HG03565 (cell line): ENCODE results near the gene ACTMAP.
"Not testable (repeated sequence)": the region's sequence is repeated elsewhere in the genome, so short reads cannot be mapped to it uniquely, and the experiment has no call there.

Experiments used
- ATAC-seq: cut with Tn5 transposase; IDR thresholded peaks from one replicate; pipeline ENCODE4 v1.9.1; 2021; ENCODE audit warnings: mild to moderate bottlenecking, moderate library complexity; ENCODE audit not compliant: unreplicated experiment

The ACTMAP gene

GRCh38 chr19:40750058-40750873 lies at the start of gene ACTMAP:
Gene ACTMAP, minus strand, starts transcription at chr19:40750477. Its CDS starts 674 bp downstream, at chr19:40749803.
- ATAC-seq, result peak; percentile 79

DNA sequence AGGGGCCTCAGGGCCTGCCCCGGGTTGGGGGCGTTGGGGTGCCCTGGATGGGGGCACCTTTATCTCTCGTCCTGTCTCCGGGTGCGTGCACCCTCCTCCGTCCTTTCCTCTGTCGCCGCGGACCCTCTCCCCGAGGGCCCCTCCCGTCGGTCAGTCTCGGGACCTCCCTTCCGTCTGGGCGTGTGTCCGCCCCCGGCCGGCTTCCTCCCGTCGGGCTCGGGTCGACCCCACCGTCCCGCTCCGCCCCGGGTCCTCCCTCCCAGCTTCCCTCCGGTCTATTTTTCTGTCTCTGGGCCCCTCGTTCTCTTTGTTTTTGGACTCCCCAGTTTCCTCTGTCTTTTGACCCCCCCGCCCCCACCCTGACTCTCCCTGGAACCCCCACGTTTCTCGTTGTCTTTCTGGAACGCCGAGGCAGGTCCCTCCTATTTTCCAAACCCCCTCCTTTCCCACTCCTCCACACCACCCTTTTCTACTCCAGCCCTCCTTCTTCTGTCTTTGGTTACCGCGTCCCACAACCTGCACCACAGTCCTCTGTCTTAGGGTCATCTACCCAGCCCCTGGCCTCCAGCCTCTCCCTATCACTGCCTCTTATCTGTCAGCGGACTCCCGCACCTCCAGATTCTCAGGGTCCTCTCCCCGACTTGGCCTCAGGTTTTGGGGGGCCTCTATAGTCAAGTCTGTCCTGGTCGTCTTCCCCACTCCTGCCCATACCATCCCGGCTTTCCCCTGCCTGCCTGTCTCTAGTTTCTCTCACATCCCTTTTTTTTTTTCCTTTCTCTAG lies 49.5 kb upstream of the ACTMAP start:
- ATAC-seq, result no peak

- ATAC-seq, result peak; percentile 72
Observed at GRCh38 chr19:40798683-40799557, 48.6 kb upstream of the ACTMAP start, which contains the start of gene EGLN2. Gene EGLN2, plus strand, starts transcription at chr19:40799191. Its CDS starts 1,382 bp downstream, at chr19:40800573.

DNA sequence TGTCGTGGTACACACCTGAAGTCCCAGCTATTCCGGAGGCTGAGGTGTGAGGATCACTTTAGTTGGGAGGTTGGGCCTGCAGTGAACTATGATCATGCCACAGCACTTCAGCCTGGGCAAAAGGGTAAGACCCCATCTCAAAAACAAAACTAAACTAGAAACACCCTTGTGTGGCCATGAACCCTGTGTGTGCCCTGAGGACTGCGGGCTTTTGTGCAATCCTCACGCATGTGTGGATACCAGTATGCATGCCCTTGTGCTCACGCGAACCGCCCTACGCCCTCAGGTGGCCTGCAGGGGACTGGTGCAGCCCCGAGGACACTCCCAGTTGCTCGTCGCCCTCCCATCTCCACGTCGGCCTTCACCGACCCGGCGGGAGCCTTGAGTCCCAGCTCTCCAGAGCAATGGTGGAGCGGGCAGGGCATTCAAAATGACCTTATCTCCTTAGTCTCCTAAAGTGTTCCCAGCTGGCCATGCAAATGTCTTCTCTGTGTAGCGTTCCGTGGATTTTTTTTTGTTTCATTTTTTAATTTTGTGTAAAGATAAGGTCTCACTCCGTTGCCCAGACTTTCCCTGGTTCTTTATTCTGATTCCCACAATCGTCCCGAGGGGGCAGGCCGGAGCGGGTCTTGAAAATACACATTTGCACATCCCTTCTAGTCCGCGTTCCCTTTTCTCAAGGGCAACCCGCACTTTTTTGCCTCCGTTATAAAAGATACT lies 47.8 kb upstream of the ACTMAP start:
- no peak for ATAC-seq

DNA sequence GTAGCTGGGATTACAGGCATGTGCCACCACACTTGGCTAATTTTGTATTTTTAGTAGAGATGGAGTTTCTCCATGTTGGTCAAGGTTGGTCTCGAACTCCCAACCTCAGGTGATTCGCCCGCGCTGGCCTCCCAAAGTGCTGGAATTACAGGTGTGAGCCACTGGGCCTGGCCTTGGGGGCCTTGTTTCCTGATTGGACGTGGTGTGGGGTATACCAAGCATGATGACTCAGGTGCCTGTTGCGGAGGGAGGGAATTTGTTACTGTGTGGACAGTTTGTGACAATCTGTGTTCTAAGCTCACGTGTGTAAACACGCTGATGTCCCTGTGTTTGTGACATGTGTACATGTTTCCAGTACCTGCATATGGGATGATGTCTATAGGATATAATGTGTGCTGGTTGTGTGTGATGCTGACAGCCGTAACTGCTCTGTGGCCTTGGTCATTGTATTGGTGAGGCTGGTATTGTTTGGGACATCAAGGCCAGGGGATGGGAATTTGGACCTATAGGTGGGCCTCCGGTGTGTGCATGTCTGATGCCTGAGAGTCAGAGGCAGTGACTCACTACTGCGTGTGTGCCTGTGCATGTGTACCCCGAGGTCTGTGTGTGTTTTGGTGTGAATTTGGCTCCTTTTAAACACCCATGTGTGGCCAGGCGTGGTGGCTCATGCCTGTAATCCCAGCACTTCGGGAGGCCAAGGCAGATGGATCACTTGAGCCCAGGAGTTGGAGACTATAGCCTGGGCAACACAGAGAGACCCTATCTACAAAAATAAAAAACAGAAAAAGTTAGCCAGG lies 47.1 kb upstream of the ACTMAP start:
- no peak for ATAC-seq

DNA sequence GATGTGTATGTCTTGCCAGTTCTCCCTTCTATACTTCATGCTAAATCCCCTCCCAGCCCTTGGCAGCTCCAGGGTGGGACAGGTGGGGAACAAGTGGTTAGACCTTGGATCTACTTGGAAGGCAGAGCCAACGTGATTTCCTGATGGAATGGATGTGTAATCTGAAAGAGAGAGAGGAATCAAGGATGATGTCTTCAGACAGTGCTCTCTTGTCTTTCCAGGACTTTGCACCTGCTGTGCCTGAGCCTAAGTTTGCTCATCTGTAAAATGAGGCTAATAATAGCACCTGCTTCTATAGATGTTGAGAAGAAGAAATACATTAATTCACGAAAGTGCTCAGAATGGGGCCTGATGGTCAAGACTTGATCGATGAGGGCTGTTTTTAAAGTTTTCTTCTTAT lies 41.7 kb upstream of the ACTMAP start:
- no peak for ATAC-seq

DNA sequence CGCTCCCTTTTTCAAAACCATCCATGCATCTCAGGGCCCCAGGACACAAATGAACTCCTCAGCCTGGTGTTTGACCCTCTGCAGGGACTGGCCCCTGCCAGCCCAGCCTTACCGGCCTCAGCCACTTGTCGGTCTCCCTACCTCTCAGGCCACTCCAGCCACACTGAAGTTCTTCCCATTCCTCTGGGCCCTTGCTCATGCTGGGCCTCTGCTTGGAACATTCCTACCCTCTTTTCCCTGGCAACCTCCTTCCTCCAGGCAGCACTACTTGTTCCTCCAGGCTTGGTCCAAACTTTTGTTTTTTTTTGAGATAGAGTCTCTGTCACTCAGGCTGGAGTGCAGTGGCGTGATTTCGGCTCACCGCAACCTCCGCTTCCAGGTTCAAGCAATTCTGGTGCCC lies 41.1 kb upstream of the ACTMAP start:
- no peak for ATAC-seq

GRCh38 chr19:40786060-40787037 lies 36.1 kb upstream of the ACTMAP start:
- ATAC-seq, result no peak

DNA sequence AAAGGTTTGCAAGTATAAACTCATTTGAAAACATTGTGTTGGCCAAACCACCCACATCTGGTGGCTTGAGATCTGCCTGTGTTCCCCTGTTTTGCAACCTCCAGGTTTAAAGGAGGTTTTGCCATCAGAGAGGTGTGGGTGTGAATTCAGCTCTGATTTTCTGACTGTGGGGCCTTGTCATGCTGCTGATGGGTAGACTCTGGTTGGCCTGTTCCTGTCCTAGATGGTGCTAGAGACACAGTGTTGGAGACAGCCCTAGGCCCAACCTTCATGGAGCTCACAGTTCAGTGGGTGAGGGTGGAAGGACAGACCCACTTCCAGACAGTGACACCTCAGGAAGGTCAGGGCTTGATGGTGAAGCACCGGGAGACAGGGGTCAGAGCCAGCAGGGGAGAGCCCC lies 35.2 kb upstream of the ACTMAP start:
- ATAC-seq, result no peak

DNA sequence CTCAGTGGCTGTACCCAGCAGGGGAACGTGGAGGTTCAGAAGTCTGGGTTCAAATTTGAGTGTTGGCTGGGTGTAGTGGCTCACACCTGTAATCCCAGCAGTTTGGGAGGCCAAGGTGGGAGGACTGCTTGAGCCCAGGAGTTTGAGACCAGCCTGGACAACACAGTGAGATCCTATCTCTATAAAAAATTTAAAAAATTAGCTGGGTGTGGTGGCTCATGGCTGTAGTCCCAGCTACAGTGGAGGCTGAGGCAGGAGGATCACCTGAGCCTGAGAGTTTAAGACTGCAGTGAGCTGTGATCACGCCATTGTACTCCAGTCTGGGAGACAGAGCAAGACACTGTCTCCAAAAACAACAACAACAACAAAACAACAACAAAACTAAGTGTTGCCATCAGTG lies 33.9 kb upstream of the ACTMAP start:
- ATAC-seq, result not testable (repeated sequence)

- no peak for ATAC-seq
Observed at GRCh38 chr19:40783711-40784110, 33.4 kb upstream of the ACTMAP start.

- ATAC-seq, result no peak
Observed at GRCh38 chr19:40781140-40781539, 30.9 kb upstream of the ACTMAP start.

GRCh38 chr19:40780582-40780981 lies 30.3 kb upstream of the ACTMAP start:
- ATAC-seq, result no peak

GRCh38 chr19:40778706-40779284 lies 28.5 kb upstream of the ACTMAP start:
- no peak for ATAC-seq

DNA sequence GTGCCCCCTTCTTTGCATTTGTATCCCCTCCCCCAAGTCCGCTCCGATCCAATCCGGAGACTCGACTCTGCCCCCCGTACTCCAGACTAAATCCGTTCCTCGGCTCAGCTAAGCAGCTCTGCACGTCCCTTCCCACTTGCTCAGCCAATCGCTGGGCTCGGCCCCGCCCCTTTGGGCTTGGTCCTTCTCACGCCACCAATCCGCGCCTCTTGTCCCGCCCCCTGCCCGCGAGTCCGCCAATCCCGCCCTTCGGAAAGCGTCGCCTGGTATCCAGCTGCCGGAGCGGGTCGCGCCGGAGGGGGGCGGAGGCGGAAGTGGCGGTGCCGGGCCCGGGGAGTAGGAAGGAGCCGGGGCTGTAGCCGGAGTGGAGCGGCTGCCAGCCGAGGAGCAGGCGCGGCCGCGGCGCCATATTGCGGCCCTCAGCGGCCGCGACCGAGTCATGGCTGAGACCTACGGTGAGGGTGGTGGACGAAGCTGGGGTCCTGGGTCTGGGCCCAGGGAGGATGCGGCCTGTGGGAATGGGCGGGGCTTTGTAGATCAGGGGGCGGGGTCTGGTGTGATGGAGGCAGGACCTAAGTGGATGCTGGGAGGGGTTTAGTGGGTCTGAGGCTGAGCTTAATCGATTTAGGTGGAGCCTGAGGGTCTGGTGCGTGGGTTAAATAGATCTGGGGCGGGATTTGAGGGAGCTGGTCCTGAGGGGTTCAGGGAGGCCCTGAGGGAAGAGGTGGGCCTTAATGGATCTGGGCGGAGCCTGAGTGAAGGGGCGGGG lies 27.8 kb upstream of the ACTMAP start, which contains the start of gene RAB4B:
Gene RAB4B (plus strand): TSS at position 311 of the 769 bp plus-strand sequence. CDS start 129 bp downstream, at position 440.
- ATAC-seq, result peak; percentile 53

GRCh38 chr19:40777645-40777936 lies 27.3 kb upstream of the ACTMAP start:
- ATAC-seq, result no peak

- peak; percentile 55 for ATAC-seq
Observed at GRCh38 chr19:40776932-40777644, 26.8 kb upstream of the ACTMAP start.
